ENCODE measurements around the gene SH2D7.
"Not testable (repeated sequence)": the region's sequence is repeated elsewhere in the genome, so short reads cannot be mapped to it uniquely, and the experiment has no call there.

Gene SH2D7

DNA sequence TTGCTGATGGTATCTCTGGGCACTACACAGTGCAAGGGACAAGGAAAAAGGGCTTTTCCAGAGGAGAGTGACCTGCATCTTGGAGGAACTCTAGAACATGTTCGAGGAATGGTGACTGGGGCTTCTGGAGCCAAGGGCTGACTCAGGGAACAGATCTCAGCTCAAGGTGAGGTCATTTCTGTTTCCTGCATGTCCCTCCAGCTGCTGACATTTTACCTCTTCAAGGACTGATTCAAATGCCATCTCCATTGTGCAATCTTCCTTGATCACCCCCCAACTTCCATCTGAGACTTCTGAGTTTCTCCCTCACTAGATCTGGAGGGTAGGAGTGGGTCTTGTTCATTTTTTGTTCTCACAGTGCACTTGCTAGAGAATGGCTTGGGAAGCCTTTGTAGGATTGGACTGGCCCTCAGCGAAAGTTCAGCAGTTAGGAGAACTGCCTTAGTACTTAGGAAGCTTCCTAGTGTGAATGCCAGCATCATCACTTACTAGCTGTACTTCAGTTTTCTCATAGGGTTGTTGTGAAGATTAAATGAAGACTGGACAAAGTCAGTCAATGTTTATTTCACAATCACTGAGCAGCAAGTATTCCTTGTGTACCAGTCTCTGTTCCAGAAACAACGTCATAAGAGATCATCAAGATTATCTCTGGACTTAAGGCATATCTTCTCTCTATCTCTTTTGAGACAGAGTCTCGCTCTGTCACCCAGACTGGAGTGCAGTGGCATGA lies 54.2 kb downstream of the SH2D7 start:
- no peak for TF ChIP-seq TARDBP (IDR thresholded peaks at IDR 0.05)
- TF ChIP-seq ELF4 (IDR thresholded peaks at IDR 0.05) = no peak
- CTCF ChIA-PET = interaction anchor here (1.0 kb wide), 1 partner anchor 16 kb away, joined by 3 read pairs; the partner anchor contains the start of gene CIB2
- POLR2A ChIA-PET = interaction anchor here (4.3 kb wide), 1 partner anchor 16 kb away, joined by 24 read pairs; the partner anchor contains the start of gene CIB2
- DNase-seq (ENCODE audit: extremely low spot score) = no peak

DNA sequence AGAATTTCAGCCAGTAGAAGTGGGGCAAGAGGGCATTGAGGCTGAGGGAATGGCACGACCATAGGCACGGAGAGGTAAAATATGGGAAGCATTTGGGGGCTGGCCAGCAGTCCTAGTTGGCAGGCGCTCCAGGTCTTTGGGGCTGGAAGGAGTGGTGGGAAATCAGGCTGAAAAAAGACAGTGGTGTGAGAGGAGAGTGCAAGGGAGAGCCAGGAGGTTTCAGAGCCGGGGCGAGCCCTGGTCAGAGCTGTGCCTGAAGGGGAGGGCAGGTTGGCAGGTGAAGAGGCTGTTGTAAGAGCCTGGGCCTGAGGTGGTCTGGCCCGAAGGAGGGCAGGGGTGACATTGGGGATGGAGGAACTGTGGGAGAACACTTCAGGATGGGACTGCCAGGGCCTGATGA lies 55.2 kb downstream of the SH2D7 start:
- POLR2A ChIA-PET = interaction anchor here (3.7 to 4.3 kb wide), 2 partner anchors 9 to 17 kb away, joined by 24 to 40 read pairs; partner anchors contain the start of gene CIB2
- TF ChIP-seq SUZ12 (IDR thresholded peaks at IDR 0.05) = no peak
- no peak for TF ChIP-seq TARDBP (IDR thresholded peaks at IDR 0.05)
- TF ChIP-seq LEF1 (IDR thresholded peaks at IDR 0.05; ENCODE audit: borderline replicate concordance) = no peak
- TF ChIP-seq, protein P1, sequence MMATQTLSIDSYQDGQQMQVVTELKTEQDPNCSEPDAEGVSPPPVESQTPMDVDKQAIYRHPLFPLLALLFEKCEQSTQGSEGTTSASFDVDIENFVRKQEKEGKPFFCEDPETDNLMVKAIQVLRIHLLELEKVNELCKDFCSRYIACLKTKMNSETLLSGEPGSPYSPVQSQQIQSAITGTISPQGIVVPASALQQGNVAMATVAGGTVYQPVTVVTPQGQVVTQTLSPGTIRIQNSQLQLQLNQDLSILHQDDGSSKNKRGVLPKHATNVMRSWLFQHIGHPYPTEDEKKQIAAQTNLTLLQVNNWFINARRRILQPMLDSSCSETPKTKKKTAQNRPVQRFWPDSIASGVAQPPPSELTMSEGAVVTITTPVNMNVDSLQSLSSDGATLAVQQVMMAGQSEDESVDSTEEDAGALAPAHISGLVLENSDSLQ (IDR thresholded peaks at IDR 0.05) = no peak
- TF ChIP-seq SP1 (IDR thresholded peaks at IDR 0.05) = no peak
- no peak for TF ChIP-seq L3MBTL2 (conservative IDR thresholded peaks at IDR 0.05)
- TF ChIP-seq ARNT (IDR thresholded peaks at IDR 0.05) = no peak
- TF ChIP-seq HDGF (IDR thresholded peaks at IDR 0.05; ENCODE audit: borderline replicate concordance) = no peak
- TF ChIP-seq NFRKB (IDR thresholded peaks at IDR 0.05) = no peak
- no peak for TF ChIP-seq FOXK2 (IDR thresholded peaks at IDR 0.05)
- TF ChIP-seq ELF4 (IDR thresholded peaks at IDR 0.05) = no peak
- TF ChIP-seq CTBP1 (IDR thresholded peaks at IDR 0.05; ENCODE audit: borderline replicate concordance) = no peak
- TF ChIP-seq ZNF384 (IDR thresholded peaks at IDR 0.05) = no peak
- no peak for TF ChIP-seq BHLHE40 (IDR thresholded peaks at IDR 0.05; ENCODE audit: borderline replicate concordance)
- TF ChIP-seq FOXM1 (IDR thresholded peaks at IDR 0.05; ENCODE audit: borderline replicate concordance) = no peak
- no peak for TF ChIP-seq FOXA1 (IDR thresholded peaks at IDR 0.05)
- DNase-seq (ENCODE audit: extremely low spot score) = no peak
- CTCF ChIA-PET = interaction anchor here (0.5 kb wide), 1 partner anchor 217 kb away, joined by 8 read pairs; no protein-coding TSS in a partner anchor

DNA sequence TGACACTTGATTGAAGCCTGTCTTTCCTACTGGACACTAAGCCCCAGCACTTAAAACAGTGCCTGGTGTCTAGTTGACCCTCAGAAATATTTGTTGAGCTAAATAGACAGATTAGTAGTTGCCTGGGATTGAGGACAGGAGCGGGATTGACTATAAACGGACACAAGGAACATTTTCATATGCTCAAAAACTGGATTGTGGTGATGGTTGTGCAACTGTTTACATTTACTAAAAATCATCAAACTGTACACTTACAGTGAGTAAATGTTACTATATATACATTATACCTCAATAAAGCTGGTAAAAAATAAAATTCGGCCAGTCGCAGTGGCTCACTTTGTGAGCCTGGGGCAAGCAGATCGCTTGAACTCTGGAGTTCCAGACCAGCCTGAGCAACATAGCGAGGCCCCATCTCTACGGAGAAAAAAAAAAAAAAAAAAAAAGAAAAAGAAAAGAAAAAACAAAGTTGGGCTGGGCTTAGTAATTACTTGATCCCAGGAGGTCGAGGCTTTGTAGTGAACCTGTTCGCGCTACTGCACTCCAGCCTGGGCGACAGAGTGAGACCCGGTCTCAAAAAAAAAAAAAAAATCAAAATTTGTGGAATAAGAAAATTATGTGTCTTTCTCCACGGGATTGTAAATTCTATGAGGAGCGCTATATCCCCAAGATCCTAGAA lies 56.2 kb downstream of the SH2D7 start:
- CTCF ChIA-PET = interaction anchor here (0.6 kb wide), 2 partner anchors 40 to 577 kb away, joined by 3 to 4 read pairs; no protein-coding TSS in a partner anchor
- POLR2A ChIA-PET = interaction anchor here (0.6 to 4.3 kb wide), 9 partner anchors 10 to 190 kb away, joined by 3 to 40 read pairs (median 3); partner anchors contain the start of genes CIB2 and SKIC8
- DNase-seq (ENCODE audit: extremely low spot score) = no peak

DNA sequence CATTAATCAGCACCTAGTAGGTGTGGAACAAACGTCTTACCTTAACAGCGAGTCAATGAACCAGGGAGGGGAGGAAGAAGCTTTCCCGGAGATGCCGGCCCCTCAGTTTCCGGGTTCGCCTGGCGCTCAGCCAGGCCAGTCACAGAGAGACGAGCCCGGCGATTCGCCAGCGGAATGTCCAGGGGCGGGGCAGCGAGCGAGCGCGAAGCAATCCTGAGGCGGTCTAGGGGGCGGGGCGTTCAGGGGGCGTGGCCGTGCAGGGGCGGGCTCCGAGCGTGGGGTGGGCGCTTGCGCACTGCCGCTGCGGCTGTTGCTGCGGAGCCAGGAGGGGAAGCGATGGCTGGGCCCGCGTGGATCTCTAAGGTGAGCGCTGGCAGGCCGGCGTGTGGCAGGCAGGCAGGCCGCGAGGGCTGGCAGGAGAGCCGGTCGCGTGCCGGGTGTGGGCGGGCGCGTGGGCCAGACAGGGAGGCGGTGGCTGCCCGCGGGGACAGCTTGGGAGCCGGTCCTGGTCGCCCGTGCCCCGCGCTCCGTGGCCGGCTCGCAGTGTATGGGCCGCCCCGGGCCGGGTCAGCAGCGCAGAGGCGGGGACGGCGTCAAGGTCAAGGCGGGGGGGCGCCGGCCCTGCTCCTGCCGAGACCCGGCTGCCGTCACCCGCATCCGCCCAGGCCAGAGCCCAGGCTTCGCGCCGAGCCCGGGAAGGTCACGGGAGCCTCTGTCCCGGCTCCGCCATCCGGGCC lies 56.9 kb downstream of the SH2D7 start, which contains the start of gene IDH3A:
Gene IDH3A (plus strand): TSS at position 295 of the 737 bp plus-strand sequence. CDS start 42 bp downstream, at position 337.
- CTCF ChIA-PET = interaction anchor here (0.5 to 1.3 kb wide), 4 partner anchors 18 to 247 kb away, joined by 3 to 4 read pairs (median 4); partner anchors contain the start of gene CIB2
- TF ChIP-seq ZNF384 (IDR thresholded peaks at IDR 0.05) = no peak
- peak; percentile 76 for TF ChIP-seq ELF4 (IDR thresholded peaks at IDR 0.05)
- POLR2A ChIA-PET = interaction anchor here (0.6 to 4.3 kb wide), 10 partner anchors 11 to 190 kb away, joined by 3 to 40 read pairs (median 3); partner anchors contain the start of genes CIB2 and SKIC8
- DNase-seq (ENCODE audit: extremely low spot score) = peak; percentile 100

More for the DNA sequence above, 56.2 kb downstream of the SH2D7 start:
- TF ChIP-seq ZNF384 (IDR thresholded peaks at IDR 0.05) (peak; percentile 96), FOXA1 (IDR thresholded peaks at IDR 0.05) (no peak)

DNA sequence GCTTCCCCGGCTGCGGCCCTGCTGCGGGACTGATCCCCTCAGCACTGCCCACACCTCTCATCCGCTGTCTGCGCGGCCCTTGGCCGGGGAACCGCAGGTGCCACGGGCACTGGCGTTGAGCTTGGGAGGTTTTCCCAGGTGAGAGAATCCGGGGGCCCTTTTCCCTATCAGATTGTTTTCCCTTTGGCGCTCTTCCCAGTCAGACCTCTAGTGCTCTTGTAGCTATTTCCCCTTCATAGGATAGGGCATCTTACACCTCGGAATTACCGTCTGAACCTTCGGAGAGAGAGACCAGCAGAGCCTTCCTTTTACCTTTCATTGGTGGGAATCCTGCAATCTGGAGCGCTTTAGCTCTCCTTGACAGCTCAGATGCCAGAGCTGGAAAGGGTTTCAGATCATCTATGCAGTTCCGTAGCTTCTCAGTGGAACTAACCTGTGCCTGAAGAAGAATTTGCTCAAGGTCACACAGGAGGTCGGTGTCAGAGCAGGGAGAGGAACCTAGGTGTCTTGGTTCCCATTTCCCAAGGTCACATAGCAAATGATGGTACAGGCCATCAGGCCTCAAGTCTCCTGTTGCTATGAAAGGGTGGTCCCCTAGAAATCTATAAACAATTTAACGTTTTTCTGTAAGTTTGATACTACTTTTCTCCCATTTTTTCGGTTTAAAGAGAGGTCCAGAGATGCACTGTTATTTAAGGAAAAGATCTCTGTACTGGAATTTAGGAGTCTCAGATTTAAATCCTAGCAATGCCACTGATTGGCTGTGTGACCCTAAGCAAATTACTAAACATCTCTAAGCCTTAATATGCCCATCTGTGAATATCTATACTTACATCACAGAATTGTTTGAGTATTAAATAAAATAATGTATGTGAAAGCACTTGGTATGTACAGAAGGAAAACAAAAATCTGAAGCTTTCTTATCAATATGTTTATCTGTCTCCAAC lies 57.7 kb downstream of the SH2D7 start:
- DNase-seq (ENCODE audit: extremely low spot score) = peak; percentile 33
- POLR2A ChIA-PET = interaction anchor here (1.2 to 4.3 kb wide), 4 partner anchors 12 to 149 kb away, joined by 4 to 40 read pairs (median 14); partner anchors contain the start of genes CIB2 and SKIC8
- CTCF ChIA-PET = interaction anchor here (0.5 to 1.3 kb wide), 3 partner anchors 19 to 247 kb away, joined by 3 to 4 read pairs (median 4); partner anchors contain the start of gene CIB2
- TF ChIP-seq FOXA1 (IDR thresholded peaks at IDR 0.05) = no peak
- TF ChIP-seq CTBP1 (IDR thresholded peaks at IDR 0.05; ENCODE audit: borderline replicate concordance) = no peak
- no peak for TF ChIP-seq LEF1 (IDR thresholded peaks at IDR 0.05; ENCODE audit: borderline replicate concordance)
- TF ChIP-seq ZNF384 (IDR thresholded peaks at IDR 0.05) = no peak
- no peak for TF ChIP-seq FOXM1 (IDR thresholded peaks at IDR 0.05; ENCODE audit: borderline replicate concordance)
- TF ChIP-seq BHLHE40 (IDR thresholded peaks at IDR 0.05; ENCODE audit: borderline replicate concordance) = no peak
- TF ChIP-seq SUZ12 (IDR thresholded peaks at IDR 0.05) = no peak
- no peak for TF ChIP-seq ELF4 (IDR thresholded peaks at IDR 0.05)
- TF ChIP-seq FOXK2 (IDR thresholded peaks at IDR 0.05) = no peak

DNA sequence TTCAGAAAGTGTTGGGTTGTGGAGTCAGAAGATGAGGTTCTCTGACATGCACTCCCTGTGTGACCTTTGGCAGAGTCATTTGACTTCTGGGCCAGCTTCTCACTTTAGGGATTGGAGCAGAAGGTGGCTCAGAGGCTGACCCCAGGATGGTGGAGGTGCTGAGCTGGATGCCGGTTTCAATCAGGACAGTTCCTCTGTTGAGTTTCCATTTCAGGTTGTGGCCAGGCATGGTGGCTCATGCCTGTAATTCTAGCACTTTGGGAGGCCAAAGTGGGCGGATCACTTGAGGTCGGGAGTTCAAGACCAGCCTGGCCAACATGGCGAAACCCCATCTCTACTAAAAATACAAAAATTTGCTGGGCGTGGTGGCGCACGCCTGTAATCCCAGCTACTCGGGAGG lies 58.7 kb downstream of the SH2D7 start:
- DNase-seq (ENCODE audit: extremely low spot score); CTCF ChIA-PET: not testable (repeated sequence)
- POLR2A ChIA-PET = interaction anchor here (3.7 kb wide), 1 partner anchor 13 kb away, joined by 40 read pairs; no protein-coding TSS in a partner anchor
